GM12801 (cell line): Measurements from ENCODE around the gene TPM4.

Experiments used
- TF ChIP-seq, protein P1 (sequence below): IDR thresholded peaks from one replicate; pipeline ENCODE4 v1.5.1; 2011; ENCODE audit warnings: control low read depth; ENCODE audit not compliant: insufficient read length; ENCODE audit errors: extremely low read depth

The TPM4 gene

DNA sequence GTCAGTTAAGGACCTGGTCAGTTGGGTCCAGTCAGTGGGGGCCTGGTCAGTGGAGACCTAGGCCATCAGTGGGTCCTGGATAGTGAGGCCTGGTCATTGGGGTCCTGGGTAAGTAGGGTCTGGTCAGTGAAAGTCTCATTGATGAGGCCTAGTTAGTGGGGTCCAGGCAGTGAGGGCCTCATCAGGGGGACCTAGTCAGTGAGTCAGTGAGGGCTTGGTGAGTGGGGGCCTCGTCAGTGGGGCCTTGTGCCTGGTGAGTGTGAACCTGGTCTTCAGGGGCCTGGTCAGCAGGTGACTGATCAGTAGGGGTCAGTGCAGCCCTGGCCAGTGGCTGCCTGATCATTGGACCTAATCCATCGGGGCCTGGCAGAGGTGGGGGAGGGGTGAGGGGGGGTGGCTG lies 42.6 kb upstream of the TPM4 start:
- TF ChIP-seq, protein P1, sequence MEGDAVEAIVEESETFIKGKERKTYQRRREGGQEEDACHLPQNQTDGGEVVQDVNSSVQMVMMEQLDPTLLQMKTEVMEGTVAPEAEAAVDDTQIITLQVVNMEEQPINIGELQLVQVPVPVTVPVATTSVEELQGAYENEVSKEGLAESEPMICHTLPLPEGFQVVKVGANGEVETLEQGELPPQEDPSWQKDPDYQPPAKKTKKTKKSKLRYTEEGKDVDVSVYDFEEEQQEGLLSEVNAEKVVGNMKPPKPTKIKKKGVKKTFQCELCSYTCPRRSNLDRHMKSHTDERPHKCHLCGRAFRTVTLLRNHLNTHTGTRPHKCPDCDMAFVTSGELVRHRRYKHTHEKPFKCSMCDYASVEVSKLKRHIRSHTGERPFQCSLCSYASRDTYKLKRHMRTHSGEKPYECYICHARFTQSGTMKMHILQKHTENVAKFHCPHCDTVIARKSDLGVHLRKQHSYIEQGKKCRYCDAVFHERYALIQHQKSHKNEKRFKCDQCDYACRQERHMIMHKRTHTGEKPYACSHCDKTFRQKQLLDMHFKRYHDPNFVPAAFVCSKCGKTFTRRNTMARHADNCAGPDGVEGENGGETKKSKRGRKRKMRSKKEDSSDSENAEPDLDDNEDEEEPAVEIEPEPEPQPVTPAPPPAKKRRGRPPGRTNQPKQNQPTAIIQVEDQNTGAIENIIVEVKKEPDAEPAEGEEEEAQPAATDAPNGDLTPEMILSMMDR, result no peak

DNA sequence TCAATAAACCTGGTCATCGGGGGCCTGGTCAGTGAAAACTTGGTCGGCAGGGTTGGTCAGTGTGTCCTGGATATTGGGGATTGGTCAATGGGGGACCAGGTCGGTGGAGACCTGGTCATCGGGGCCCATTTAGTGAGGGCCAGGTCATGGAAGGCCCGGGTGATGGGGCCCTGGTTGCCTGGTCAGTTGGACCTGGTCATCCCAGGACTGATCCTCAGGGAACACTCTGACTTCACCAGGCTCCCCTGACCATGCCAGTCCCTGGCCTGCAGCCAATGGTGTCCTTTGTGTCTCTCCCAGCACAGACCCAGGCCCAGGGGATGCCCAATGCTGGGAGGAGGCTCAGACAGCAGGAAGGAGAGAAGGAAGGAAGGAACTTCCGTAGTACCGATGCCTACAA lies 42.1 kb upstream of the TPM4 start:
- TF ChIP-seq, protein P1, result no peak

GRCh38 chr19:16034958-16035560 lies 41.2 kb upstream of the TPM4 start:
- TF ChIP-seq, protein P1, result no peak

DNA sequence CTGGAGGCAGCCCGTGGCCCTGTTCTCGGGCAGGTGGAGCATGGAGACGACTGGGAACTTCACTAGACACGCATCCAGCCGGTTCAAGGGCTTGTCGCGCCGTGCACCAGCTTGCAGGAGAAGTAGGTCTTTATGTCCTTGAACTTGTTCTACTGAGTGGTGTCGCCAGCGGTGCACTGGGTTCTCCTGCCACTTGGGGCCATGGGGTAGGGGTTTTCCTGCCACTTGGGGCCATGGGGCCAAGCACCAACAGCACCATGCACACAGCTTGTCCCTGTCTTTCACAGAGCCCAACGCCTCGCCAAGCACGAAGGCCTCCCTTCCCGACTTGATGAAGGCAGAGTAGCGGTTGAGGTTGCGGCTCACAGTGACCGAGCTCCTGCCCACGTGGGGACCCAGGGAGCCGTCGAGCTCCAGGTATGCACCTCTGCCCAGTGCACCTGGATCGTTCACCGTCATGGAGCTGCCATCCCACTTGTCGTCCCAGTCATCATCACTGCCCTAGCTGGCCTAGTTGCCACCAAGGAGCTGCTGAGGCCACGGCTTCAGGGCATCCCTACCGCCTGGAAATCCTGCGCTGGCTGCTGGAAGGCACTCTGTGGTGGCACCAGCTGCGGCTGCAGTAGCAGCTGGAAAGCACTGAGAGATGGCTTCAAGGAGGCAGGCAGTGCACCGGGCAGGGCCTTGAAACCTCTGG lies 40.5 kb upstream of the TPM4 start:
- TF ChIP-seq, protein P1, result no peak

- TF ChIP-seq, protein P1, result no peak
Measured at GRCh38 chr19:16036397-16036925, 39.8 kb upstream of the TPM4 start.

DNA sequence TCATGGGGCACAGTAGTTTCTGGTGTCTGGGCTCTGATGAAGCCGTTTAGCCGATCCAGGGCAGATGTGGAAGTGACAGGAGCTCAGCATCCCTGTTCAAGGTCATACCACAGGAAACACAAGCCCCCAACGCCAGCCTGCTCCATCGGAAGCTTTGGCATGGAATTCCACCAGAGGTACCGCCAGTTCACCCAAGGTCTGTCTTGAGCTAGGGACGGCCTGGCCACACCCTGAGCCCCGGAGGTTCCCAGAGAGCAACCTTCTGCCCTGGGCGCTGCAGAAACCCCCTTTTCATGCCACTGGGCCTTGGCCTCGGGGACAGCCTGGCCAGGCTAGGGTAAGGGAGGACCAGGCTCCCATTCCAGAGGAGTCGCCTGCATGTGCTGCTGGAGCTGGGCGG lies 39.4 kb upstream of the TPM4 start:
- TF ChIP-seq, protein P1, result no peak

DNA sequence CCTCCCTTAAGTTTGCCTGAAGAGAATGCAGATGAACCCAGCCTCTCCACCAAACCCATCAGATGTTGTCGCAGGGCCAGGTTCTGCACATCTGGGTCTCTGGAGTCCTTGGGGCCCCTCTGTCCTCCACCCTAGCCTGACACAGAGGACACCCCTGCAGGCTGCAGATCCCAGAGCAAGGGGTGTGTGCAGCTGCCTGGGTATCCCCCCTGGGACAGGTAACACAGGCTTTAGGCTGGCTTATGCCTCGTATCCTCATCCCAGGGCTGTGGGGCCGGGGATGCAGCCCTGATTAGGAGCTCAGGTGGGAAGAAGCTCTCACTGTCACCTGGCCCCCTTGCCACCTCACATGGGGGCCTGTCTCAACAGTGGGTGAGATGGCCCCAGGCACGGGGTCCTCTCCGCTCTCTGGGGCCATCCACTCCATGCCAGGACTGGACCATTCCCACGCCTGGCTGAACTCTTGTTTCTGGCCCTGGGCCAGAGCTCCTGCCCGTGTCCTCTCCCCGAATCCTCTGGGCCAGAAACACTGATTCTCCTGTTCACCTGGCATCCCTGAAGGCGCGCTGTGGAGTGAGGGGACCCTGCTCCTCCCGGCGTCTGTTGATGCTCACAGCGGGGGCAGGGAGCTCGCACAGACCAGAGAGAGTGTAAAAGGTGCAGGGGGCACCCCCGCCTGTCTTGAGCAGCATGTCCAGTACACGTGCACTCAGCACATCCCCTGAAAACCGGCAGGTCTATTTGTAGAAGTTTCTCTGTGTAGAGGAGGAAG lies 38.7 kb upstream of the TPM4 start:
- TF ChIP-seq, protein P1, result no peak
